Inflammatory macrophage treated with lipopolysaccharide for 4 hours (primary cell): ENCODE results near the gene SLC17A3.

Source experiments
- DNase-seq: peaks from one replicate; pipeline ENCODE4 v3.0.0-alpha.2; 2020

SLC17A3 gene, protein sequence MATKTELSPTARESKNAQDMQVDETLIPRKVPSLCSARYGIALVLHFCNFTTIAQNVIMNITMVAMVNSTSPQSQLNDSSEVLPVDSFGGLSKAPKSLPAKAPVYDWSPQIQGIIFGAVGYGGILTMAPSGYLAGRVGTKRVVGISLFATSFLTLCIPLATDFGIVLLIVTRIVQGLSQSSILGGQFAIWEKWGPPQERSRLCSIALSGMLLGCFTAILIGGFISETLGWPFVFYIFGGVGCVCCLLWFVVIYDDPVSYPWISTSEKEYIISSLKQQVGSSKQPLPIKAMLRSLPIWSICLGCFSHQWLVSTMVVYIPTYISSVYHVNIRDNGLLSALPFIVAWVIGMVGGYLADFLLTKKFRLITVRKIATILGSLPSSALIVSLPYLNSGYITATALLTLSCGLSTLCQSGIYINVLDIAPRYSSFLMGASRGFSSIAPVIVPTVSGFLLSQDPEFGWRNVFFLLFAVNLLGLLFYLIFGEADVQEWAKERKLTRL

DNA sequence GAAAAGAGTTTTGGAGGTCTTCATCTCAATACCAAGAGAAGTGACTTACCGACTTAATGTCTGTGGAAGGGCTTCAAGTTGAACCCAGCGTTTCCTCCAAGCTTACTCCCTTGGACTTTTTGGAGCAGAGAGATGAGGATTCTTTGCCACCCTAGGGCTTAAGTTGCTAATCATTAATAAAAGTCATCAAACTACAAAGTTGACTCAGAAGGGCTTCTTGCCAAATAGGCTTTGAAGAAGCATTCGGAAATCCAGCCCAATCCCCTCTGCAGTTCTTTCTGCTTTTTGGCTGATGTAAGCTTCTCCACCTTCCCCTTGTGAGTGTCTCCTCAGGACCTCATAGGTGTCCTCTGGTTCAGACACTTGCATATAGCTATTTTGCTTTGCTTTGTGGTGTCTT lies at the start of gene SLC17A3:
TSS of gene SLC17A3 (minus strand) at position 126 of the 400 bp plus-strand sequence. CDS start 5,856 bp downstream, outside the sequence.
- no peak for DNase-seq

- DNase-seq = no peak
Observed at GRCh38 chr6:25922301-25922700, 48.3 kb upstream of the SLC17A3 start.

DNA sequence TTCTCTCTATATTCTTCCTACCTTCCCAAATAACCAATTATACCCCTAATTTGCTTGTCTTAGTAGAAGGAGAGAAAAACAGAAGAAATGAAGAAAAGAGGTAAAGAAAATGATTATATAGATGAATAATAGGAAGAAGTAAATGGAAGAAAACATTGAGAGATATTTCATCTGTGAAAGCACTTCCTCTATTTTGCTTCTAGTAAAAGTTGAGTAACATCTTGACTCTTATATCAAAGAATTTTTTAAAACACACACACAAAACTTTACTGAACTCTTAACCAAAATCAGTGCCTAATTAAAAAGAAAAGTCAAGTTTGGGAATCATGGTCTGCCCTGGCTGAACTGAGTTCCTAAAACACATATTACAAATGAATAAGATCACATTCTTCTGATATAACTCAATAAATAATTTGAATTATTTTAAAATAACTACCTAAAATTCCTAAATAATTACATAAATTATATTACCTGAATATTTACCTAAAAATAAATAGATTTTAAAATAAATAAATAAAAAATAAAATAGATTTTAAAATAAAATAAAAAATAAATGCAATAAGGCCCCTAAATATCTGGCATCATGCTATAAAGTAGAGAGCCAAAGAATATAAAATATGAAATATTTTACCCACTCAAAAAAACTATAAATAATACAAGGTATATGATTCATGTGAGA lies 47.6 kb upstream of the SLC17A3 start:
- DNase-seq = peak; percentile 40

- DNase-seq = no peak
Observed at GRCh38 chr6:25919657-25920056, 45.6 kb upstream of the SLC17A3 start.

DNA sequence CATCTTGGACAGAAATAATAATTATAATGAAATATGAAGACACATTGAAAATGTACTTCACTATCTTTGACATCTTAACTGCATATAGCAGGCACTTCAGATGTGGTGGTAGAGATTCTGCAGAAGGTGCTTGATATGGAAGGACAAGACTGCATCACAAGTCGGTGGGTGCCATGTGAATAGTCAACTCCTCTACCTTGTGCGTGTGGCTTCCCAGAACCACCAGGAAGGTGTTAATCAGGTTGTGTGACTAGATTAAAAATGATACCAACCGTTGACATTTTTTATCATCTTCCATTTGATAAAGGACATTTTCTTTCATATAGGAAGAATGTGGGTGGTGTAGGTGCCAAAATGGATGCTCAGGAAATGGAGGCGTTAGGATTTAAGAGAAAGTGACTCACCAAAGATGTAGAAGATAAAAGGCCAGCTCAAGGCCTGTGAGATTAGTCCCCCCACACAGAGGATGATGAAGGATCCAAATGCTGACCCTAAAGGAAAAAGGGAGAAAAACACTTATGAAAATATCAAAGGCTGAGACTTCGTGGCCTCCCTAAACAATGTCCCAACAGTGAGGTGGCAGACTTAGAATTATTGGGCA lies 44.1 kb upstream of the SLC17A3 start:
- DNase-seq = no peak

DNA sequence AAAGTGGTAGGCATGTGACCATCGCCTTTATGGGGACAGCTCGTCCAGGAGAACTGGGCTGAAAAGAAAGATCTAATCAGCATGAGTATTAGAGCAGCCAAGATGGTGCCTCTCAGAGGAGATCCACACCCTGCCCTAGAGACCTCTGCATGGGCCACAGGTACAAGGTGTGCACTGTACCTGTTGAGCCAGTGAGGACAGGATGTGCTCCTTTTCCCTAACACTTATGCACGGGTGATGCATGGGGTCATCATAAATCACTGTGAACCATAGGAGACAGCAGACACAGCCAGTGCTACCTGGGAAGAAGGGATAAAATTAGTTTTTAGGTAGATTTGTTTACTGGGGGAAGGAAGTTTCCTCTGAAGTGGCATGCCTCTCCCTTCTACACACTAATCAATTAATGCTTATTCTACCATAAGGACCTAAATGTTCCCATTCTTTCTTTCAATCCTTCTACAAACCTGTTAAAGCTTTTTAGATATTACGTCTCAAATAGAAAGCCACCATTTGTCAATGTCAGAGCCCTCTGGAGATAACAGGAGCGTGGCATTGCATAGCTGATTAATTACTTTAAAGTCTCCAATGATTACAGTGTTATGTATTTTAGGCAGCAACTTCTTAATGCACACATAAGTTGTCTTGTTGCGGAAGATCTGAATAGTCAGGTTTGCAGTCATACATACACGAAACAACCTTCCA lies 42.9 kb upstream of the SLC17A3 start:
- DNase-seq = no peak

GRCh38 chr6:25916330-25916729 lies 42.3 kb upstream of the SLC17A3 start:
- no peak for DNase-seq

- no peak for DNase-seq
Observed at GRCh38 chr6:25913741-25914140, 39.7 kb upstream of the SLC17A3 start.

DNA sequence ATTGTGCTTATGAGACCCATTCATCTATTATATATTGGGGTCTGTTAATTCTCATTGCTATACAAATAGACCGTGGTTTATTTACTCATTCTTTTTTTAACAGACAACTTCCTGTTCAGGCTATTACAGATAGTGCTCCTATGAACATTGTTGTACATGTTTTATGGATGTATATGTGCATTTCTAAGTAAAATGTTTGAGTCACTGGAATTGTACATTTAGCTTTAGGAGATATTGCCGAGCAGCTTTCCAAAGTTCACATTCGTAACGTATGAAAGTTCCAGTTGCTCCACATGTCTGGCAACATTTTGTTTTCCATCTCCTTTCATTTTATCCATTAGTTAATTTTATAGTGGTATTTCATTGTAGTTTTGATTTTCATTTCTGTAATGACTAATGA lies 37.3 kb upstream of the SLC17A3 start:
- DNase-seq = no peak

- DNase-seq = no peak
Observed at GRCh38 chr6:25907475-25908014, 33.5 kb upstream of the SLC17A3 start.

DNA sequence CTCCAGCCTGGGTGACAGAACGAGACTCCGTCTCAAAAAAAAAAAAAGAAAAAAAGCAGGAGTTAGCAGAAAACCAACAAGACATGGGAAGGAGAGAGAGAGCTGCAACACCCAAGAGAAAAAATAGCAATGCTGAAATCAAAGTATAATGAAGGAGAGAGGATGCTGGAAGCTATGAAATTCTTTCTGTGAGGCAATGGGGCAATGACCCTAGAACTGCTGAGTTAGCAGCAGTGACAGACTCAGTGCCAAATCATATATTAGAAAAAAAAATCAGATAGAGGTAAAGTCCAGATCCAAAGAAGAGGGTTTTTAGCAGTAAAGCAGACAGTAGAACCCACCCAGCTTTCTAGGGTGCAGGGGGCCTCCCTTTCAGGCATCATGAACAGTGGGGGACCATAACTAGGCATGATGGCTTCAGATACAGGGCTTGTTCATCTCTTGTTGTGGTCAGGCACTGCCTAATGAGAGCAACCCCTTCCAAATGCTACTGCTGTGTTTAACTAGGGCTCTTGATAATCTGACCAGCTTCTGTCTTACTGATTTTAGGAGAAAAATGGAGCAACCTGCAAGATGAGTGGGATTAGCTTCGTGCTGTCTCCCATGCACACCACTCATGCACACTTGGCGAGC lies 29.5 kb upstream of the SLC17A3 start:
- no peak for DNase-seq

DNA sequence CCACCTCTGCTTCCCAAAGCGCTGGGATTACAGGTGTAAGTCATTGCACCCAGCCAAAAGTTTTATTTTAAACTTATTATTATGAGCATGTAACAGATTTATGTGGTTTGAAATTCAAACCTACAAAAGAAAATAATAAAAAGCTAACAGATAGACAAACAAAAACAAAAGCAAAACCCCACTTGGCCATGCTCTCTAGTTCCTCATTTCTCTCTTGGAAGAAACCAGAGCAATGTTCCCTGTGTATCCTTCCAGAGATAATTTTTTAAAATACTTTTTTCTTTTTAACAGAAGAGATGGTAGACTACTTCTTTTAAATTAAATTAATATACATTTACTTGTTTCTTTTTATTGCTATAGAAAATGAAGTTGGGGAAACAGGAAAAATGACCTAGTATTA lies 28.0 kb upstream of the SLC17A3 start:
- DNase-seq = peak; percentile 26

GRCh38 chr6:25900843-25901242 lies 26.8 kb upstream of the SLC17A3 start:
- DNase-seq = no peak

DNA sequence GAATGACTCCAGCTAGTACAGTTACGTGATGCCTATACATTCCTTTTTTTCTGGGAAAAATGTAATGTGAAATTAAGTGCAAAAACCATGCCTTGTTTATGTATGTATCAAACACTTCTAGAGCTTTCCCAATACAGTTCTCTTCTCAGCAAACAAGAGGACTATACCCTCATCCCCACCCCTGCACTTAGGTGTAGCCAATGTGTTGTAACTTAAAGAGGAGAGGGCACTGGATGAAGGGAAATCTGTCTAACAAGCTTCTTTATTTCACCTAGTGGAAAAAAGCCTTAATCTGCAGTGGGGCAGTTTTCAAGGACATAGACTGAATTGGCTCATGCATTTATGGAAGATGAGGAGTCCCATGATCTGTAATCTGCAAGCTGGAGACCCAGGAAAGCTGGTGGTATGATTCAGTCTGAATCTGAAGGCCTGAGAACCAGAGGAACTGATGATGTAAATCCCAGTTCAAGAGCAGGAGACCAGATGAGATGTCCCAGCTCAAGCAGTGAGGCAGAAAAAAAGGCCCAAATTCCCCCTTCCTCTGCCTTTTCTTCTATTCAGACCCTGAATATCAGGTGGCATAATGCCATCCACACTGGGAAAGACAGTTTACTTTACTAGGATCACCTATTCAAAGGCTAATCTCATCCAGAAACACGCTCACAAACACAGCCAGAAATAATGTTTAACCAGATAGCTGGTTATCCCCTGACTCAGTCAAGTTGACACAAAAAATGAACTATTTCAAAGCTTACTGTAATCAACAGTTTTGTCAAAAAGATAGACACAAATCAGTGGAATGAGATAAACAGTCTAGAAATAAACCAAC lies 25.8 kb upstream of the SLC17A3 start:
- DNase-seq = no peak

DNA sequence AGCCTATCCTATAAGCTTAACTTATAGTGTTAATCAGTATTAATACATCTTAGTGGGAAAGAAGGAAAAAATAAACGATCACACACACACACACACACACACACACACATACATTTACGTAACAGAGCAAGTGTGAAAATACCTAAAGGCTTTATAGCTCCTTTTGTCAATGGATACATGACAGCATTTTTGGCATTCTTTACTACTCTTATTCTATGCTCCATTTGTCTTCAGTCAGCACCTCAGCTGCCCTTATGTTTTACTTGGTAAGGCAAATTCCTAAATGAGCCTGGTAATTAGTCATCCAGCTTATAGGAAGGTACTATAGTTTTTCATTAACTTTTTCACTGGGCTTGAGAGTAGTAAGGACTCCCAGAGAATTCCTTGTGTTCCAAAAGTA lies 25.1 kb upstream of the SLC17A3 start:
- DNase-seq = no peak

DNA sequence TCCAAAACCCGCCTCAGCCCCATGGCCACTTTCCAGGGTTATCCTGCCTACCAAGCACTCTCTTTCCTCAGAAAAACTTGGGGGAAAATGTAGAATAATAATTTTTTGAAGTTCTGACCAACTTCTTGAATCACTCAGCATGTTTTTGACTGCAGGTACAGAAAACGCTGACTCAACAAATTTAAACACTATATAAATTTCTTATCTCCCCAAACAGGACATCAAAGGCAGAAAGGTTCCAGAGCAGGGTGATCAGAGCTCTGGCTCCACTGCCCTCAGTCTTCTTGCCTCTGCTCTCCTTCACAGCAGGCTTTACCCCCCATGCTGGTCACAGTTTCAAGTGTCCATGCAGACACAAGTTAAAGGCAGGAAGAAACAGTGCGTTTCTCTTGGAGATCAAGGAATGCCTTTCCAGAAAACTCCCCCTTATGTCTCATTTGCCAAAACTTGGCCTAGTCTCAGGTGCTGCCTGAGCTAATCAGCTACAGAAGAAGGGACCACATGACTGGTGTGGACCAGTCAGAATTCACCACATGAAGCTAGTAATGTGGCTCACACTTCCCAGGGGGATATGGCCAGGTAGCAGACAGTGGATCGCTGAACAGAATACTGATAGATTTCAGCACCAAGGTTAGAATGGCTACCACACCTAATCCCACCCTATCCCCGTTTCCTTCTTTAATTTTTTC lies 24.4 kb upstream of the SLC17A3 start:
- DNase-seq = no peak

- no peak for DNase-seq
Observed at GRCh38 chr6:25896252-25896651, 22.2 kb upstream of the SLC17A3 start.

DNA sequence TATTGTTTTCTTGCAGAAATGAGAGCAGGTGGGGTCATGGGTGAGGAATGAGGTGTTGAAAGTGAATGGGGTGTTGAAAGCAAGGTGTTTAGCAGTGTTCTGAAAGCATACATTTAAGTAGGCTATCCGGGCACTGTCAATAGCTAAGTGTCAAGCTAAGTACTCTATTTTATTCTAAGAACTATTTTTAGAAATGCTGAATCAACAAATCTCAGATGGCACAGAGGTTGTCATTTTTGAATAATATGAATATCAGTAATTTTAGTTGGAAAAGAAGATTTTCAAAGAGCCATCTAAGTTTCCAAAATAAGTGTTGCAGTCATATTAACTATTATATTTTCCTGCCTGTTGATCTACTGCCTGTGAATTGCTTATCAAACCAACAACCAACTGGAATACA lies 21.7 kb upstream of the SLC17A3 start:
- no peak for DNase-seq

- DNase-seq = no peak
Observed at GRCh38 chr6:25893778-25894177, 19.7 kb upstream of the SLC17A3 start.

DNA sequence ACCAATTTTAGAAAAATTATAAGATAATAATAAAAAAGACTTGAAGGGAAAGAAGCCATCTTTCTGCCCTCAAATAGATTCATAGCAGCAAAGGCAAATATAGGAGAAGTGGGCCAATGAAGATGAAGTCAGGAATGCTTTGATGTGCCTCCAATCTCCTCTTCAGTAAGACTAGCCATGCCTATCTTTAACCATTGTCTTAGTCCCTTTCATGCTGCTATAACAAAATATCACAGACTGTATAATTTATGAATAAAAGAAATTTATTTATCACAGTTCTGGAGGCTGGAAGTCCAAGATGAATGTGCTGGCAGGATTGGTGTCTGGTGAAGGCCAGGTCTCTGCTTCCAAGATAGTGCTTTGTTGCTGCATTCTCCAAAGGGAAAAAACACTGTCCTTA lies 18.8 kb upstream of the SLC17A3 start:
- no peak for DNase-seq
